NB4 (cell line): Measurements from ENCODE around the gene ANKS1A.

Experiments
- DNase-seq: peaks from one replicate; pipeline ENCODE4 v3.0.0; 2010; ENCODE audit warnings: low read depth
- H3K4me3 ChIP-seq: one replicate; pipeline ENCODE4 v1.5.1; 2011; ENCODE audit warnings: mild to moderate bottlenecking, low read depth, low read length, moderate library complexity
- CTCF ChIP-seq: IDR thresholded peaks from one replicate; pipeline ENCODE4 v1.5.1; 2012; ENCODE audit warnings: low read depth, low read length
- MYC ChIP-seq: IDR thresholded peaks from 2 replicates; pipeline ENCODE4 v1.6.1; 2011; ENCODE audit warnings: low read depth, low read length
- POLR2A ChIP-seq: IDR thresholded peaks from 2 replicates; pipeline ENCODE4 v1.6.1; 2011; ENCODE audit warnings: mild to moderate bottlenecking; ENCODE audit not compliant: insufficient read length; ENCODE audit errors: extremely low read depth
- TF ChIP-seq, protein P1 (sequence below): IDR thresholded peaks from 2 replicates; pipeline ENCODE4 v1.6.1; 2011; ENCODE audit warnings: low read depth, low read length

Gene ANKS1A

DNA sequence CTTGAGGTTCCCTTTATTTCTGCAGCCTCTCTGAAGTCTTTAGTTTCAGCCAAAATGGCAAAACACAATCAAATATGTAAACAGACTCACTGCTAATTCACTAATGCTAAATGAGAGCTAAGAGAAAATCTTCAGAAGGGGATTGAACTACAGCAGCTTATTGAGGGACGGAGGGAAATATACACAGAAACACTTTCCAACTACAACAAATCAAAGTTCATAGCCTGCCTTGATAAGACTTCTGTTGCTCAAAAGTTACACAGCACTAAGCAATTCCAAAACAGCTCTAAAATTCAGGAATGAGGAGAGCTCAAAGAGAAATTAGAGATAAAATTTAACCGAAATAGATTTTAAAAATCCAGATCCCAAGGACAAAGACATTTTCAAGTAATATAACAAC lies 250.4 kb downstream of the ANKS1A start:
- no peak for TF ChIP-seq POLR2A
- TF ChIP-seq, protein P1, sequence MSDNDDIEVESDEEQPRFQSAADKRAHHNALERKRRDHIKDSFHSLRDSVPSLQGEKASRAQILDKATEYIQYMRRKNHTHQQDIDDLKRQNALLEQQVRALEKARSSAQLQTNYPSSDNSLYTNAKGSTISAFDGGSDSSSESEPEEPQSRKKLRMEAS: no peak
- no peak for TF ChIP-seq MYC
- no peak for TF ChIP-seq CTCF
- no peak for DNase-seq
- no peak overlapping the region for H3K4me3 ChIP-seq

DNA sequence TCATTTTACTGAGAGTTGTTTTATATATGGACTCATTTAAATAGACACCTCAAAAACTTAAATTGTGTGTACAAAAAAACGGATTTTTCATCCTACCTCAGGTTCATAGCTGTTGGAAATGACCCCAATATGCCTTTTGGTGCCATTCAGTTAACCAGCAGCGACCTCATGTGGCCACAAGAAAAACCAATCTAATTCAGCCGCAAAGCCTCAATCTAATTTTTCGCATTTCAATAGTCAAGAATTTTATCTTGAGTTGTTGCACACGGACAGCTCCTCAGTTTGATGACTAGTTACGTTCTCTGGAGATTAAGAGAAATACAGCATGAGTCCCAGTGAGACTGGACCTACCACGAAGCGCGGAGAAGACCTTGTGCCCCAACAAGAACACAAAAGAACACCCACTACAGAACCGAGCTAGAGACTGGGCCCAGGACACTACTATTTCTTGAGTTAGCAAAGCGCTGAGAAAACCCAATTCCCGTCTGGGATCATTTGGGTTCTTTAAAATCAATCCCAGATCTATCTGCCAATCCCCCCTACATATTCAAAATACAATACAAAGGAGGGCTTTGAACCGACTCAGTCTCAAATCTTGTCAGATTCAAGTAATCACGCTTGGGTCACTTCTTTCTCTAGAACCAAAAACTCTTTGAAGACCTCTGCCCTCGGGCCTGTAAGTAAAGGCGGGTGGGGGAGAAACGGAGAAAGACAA lies 251.0 kb downstream of the ANKS1A start:
- DNase-seq: peak; percentile 85
- TF ChIP-seq, protein P1: no peak
- peak; percentile 80 for TF ChIP-seq CTCF
- TF ChIP-seq MYC: peak; percentile 34; the same call in 1 of the 2 replicates
- H3K4me3 ChIP-seq: no peak overlapping the region

GRCh38 chr6:35140639-35141006 lies 251.6 kb downstream of the ANKS1A start:
- no peak for TF ChIP-seq MYC
- TF ChIP-seq POLR2A: no peak
- TF ChIP-seq CTCF: no peak
- TF ChIP-seq, protein P1: no peak
- no peak for DNase-seq
- H3K4me3 ChIP-seq: no peak overlapping the region
